Keratinocyte (primary cell): ENCODE measurements around the gene C10orf90.

ENCODE experiments used
- EZH2 ChIP-seq: IDR thresholded peaks from one replicate; pipeline ENCODE4 v1.6.1; 2012; ENCODE audit warnings: inconsistent platforms, mild to moderate bottlenecking, low read length, moderate library complexity
- TF ChIP-seq, protein P1 (sequence below), 3 experiments: IDR thresholded peaks in 1 of 3; conservative IDR thresholded peaks in 1 of 3; optimal IDR thresholded peaks in 1 of 3; 2 replicates in 2 of 3; 3 replicates in 1 of 3; pipeline versions ENCODE3 to v1.5.1; 2011; ENCODE audit warnings: low read length in 3 of 3, mild to moderate bottlenecking in 3 of 3, moderate library complexity in 2 of 3, control low read depth in 1 of 3, inconsistent platforms in 1 of 3; ENCODE audit not compliant: insufficient read depth in 2 of 3; ENCODE audit errors: extremely low read depth in 1 of 3

DNA sequence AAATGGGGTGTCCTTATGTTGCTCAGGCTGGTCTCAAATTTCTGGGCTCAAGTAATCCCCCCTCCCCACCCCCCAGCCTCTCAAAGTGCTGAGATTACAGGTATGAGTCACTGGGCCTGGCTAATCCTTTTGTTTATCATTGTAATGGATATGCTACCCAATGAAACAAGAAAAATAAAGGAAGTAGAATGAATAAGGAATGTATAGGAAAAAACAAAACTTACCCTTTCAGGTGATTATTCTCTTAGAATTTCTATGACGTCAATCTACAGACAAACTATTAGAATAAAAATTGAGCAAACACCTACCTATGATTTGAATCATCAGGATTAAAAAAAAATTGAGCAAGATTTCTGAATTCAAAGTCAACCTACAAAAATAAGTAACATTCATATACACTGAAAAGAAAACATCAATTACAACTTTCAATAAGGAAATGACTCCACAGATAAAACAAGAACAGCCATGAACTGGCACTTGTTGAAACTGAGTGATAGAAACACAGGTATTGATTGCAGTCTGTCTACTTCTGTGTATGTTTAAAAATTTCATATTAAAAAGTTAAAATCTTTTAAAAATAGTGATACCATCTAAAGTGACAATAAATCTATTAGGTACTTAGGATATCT is 294.5 kb downstream of the C10orf90 start:
- no peak for TF ChIP-seq EZH2
- TF ChIP-seq, protein P1, sequence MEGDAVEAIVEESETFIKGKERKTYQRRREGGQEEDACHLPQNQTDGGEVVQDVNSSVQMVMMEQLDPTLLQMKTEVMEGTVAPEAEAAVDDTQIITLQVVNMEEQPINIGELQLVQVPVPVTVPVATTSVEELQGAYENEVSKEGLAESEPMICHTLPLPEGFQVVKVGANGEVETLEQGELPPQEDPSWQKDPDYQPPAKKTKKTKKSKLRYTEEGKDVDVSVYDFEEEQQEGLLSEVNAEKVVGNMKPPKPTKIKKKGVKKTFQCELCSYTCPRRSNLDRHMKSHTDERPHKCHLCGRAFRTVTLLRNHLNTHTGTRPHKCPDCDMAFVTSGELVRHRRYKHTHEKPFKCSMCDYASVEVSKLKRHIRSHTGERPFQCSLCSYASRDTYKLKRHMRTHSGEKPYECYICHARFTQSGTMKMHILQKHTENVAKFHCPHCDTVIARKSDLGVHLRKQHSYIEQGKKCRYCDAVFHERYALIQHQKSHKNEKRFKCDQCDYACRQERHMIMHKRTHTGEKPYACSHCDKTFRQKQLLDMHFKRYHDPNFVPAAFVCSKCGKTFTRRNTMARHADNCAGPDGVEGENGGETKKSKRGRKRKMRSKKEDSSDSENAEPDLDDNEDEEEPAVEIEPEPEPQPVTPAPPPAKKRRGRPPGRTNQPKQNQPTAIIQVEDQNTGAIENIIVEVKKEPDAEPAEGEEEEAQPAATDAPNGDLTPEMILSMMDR (optimal IDR thresholded peaks at IDR 0.05 in 1 of 3, IDR thresholded peaks at IDR 0.05 in 1 of 3, conservative IDR thresholded peaks at IDR 0.05 in 1 of 3; ENCODE audit: extremely low read depth in 1 of 3, insufficient read depth in 2 of 3, low read length in 3 of 3), result no peak
